GM21576 (cell line): ENCODE results near the gene ANKMY1.

ENCODE experiments used
- ATAC-seq: cut with Tn5 transposase; IDR thresholded peaks from one replicate; pipeline ENCODE4 v1.9.1; 2021; ENCODE audit warnings: mild to moderate bottlenecking, moderate library complexity; ENCODE audit not compliant: unreplicated experiment

The ANKMY1 gene

DNA sequence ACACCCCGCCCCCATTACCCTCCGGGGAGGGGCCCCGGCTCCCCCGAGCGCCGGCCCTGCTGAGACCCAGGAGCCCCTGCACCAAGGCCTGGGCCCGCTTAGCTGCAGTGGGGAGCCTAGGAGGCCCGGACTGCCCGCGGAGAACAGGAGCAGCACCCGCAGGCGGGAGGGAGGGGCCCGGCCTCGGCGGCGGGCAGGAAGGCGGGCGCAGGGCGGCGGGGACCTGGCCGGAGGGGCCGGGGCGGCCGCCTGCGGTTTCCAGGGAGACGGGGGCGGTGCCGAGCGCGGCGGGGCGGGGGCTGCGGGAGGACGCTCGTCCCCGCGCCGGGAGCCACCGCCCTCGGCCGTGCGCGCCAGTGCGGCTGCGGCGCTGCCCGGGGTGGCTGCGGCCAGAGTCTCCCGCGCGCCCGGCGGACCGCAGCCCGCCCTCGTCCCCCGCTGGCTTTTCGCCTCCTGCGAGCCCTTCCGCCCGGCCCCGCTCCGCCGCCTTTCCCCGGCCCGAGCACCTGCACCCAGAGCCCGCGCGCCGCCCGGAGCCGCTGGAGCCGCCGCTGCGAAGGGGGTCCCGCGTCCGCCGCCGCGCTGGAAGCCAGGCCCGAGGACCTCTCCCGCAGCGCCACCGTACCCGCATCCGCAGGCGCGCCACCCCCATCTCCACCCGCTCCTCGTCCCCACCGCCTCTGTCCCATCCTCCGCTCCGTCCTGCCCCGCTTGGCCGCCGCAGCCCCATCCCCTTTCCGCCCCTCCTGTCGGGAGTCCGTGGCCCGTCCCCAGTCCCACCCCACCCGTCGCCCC lies 105.1 kb downstream of the ANKMY1 start:
- ATAC-seq: no peak

DNA sequence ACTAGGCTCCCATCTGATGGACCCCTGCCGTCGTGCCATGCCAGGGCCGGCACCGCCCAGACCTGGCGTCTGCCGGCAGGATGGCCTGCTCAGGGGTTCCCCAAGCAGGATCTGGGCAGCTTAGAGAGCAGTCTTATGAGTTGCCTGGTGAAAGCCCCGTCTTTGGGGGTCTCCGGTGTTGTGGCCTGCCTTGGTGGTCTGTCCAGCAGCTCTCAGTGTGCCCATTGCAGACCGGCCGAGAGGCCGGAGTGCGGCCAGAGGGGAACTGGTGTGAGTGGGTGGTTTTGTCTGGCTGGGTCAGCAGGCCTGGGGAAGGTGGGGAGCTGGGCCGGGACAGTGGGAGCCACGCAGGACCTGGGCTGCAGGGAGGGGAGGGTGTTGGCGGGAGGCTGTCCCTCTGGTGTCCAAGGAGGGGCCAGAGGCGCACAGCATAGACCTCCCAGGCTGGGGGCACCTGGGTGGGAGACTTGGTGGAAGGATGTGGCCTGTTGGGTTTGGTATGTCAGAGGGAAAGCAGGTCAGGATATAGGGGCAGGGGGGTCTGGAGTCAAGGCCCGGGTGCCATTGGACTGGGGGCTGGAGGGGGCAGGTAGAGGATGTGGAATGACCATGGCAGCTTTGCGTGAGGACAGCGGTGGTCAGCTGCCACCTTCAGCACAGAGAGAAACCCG lies 105.9 kb downstream of the ANKMY1 start:
- no peak for ATAC-seq

DNA sequence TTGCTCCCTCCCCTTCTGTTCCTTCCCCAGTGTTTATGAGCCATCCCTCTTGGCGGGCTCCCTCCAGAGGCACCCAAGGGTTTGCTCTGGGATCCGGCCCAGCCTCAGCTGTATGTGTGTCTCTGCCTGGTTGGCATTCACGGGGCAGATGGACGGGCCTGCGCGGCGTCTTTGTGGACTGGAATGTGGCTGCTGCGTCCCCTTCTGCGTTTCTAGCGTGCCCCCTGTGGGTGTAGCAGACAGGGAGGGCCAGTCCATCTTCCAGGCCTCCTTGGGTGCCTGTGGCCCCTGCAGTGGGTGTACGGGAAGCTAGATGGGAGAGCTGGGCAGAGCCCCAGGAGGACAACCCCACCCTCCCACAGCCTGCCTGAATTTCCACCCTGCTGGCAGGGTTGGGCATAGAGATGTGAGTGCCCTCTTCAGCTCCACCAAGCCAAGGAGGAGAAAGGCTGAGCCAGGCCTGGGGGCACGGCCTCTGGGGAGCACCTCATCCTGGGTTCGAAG lies 106.6 kb downstream of the ANKMY1 start:
- no peak for ATAC-seq

DNA sequence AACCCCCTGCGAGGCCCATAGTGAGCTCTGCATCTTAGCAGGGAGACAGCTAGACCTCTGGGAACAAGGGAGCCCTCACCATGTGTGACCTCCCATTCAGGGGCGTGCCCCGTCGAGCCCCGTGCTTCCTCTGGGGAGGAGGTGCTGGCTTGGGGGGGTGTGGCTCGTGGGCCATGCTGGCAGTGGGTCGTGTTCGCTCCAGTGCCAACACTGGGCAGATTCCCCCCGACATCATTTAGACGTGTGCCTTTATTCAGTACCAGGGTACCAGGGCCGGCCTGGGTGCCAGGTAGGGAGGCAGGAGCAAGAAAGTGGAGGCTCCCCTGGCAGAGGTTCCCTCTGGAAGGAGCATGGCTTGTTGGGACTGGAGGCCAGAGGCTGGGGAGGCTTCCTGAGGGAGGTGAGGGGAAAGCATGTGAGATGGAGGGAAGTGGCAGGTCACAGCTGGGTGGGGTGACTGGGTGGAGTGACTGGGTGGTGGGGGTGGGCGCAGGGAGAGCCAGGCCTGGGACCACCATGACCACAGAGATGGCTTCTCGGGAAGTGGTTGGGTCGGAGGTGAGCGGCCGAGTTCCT lies 107.2 kb downstream of the ANKMY1 start:
- no peak for ATAC-seq

DNA sequence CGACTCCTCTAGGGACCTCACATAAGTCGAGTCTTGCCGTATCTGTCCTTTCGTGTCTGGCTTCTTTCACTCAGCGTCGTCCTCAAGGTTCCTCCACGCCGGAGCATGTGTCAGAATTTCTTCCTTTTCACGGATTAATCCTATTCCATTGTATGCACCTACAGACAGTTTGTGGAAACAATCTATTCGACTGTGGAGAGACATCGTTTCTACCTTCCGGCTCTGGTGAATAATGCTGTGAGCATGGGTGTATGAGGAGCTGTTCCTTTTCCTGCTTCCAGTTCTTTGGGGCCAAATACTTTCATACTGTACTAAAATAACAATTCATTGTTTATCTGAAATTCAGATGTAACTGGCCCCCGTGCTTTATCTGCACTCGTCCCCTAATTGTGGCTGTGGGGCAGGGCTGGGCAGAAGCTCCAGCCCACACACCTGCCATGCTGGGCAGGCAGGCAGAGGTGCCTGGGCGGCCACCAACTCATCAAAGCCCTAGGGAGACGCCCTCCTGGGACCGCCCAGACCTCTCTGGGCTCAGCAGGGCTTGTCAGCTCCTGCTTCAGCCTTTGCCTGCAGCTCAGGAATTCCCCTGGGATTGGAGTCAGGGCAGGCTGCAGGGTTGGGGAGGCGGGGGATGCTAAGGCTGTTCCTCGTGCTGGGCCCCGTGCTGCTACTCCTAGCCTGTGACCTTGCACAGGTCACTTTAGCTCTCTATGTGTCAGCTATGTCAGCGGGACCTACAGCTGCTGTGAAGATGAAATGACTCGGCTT lies 107.8 kb downstream of the ANKMY1 start:
- ATAC-seq: no peak

DNA sequence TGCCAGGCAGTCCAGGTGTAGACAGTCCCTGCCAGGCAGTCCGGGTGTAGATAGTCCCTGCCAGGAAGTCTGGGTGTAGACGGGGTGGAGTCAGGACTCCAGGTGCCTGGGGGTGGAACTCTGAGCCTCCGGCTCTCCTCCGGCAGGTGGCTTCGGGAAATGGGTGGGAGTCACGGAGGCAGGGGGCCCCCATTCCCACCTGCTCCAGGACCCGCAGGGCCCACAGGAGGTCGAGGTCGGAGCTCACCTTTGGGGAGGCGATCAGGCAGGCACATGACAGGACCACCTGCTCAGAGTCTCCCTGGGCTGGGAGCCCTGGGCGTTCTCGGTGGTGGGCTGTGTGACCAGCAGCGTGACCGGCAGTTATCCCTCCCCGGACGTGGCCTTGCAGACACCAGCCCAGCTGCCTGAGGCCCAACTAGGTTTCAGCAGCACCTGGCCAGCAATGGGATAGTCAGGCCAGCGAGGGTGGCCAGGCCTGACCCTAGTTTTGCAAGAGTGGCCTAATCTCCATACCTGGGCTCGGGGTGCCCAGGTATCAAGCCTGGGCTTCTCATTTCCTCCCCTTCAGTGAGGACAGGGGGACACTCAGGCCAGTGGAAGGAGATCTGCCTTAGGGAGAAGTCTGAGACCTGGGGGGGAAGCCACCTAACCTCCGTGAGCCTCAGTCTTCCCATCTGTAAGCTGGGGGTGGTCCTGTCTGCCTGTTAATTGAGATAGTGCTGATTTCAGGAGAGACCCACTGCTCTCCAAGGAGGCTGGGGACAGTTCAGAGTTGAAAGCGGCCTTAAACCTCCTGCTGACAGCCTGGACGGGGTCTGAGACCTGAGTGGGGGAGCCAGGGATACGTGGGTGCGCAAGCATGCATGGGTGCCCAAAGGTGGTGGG lies 109.2 kb downstream of the ANKMY1 start:
- ATAC-seq: no peak

DNA sequence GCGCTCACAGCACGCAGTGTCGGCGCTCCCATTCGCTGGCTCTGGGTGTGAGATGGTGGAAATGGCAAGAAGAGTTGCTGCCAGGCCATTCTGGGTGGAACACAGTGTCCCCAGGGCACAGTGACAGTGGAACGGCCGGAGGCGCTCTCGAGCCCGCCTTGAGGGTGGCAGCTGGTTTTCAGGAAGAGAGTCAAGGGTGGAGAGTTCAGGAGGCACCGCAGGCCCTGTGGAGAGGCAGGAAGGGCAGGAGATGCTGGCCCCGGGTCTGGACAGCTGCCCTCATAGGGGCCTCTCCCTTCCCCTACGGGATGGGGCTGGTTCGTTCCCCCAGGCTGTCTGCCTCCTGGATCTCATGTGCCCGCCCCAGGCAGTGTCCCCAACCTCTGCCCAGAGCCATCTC lies 109.9 kb downstream of the ANKMY1 start:
- ATAC-seq: no peak

DNA sequence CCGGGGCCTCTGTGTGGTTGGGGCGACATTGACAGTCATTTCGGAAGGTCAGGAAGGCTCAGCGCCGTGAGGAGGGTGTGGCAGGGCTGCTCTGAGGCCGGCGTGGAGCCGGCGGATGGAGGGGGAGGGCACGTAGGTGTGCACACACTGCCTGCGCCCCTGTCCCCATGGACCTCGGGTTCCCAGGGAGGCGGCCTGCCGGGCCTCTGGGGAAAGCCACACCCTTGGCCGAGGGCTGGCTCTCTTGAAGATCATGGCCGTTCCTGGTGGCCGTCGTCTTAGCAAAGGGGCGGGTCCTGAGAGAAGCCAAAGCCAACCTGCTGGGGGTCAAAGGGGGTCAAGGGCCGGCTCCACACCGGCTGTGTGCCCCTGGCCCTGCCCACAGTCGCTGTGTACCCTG lies 110.5 kb downstream of the ANKMY1 start:
- ATAC-seq: no peak

DNA sequence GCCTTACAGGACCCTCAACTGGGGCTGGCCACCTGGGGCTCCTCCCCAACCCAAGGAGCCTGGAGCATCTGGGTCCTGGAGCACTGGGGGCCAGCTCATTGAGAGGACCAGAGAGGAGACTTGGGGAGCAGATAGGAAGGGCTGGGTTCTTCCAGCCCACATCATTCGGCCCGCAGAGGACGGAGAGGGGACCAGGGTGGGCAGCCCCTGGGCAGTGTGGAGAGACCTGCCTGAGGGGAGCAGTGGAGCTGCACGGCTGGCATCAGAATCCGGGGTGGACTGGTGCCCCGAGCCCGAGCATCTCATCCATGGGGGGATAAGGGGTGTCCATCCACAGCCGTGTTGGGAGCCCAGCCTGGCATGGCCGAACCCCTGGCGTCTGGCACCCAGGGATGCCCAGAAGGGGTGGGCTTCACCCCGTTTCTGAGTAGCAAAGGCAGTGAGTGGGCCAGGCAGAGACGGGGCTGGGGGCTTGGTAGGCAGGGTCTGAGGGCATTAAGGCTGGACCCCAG lies 111.1 kb downstream of the ANKMY1 start:
- ATAC-seq: no peak

DNA sequence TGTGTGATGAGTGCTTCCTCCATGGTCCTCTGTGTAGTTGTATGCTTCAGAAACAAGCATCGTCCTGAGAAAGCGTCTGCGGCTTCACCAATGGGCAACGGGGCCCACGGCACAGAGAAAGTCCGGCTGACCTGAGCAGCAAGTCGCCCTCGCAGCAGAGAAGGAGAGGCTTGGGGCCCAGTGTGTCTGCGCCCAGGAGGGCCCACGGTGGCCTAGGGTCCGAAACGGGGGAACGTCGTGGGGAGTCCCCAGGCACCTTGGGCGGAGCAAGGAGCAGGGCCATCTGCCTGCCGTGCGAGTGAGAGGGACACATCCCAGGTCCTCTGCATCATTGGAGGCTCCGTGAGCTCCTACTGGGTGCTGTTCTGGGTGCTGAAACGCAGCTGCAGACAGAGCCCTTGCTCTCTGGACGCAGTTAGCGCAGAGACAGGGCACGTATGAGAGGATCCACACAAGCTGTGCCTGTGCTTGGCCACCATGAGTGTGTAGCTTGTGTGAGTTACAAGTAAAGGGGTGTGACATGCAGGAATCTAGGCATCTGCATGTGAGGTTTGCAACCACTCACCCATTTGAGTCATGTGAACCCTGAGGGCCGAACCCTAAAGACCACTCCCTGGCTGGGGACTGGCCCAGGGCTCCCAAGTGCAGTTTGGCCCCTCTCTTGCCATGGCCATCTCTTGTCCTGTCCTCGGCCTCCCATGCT lies 111.7 kb downstream of the ANKMY1 start:
- no peak for ATAC-seq

DNA sequence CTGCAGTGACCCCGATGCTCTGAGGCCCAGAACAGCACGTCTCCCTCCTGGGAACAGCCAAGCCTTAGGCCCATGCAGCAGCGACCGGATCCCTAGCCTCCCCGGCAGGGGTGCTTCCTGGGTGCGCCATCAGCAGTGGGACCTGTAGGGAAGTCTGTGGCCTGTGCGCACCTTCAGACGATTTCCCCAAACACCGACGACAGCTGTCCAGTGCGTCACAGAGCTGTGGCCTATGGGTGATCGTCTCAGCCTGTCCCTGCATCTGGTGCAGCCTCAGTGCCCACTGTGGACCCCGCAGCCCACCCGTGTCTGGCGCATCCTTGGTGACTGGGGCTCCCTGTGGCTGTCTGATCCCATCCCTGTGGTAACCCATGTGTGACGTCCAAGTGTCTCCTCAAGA lies 113.3 kb downstream of the ANKMY1 start:
- ATAC-seq: no peak

DNA sequence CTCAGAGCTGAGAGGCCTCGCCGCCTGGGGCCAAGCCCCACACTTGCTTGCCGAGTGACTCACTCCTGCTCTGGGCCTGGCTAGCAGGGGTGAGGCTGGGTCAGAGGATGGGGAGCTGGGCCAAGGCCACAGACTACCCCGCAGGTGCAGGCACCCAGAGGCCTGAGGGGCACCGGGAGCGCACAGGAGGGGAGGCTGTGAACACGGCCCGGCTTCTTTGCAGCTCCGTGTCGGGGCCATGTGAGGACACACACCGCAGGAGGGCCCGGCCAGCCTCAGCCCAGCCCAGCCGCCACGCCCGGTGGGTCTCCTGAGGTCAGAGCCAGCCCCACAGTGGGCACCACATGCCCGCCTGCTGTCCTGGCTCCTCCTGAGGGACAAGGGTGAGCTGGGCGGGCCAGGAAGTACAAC lies 113.9 kb downstream of the ANKMY1 start:
- ATAC-seq: no peak

DNA sequence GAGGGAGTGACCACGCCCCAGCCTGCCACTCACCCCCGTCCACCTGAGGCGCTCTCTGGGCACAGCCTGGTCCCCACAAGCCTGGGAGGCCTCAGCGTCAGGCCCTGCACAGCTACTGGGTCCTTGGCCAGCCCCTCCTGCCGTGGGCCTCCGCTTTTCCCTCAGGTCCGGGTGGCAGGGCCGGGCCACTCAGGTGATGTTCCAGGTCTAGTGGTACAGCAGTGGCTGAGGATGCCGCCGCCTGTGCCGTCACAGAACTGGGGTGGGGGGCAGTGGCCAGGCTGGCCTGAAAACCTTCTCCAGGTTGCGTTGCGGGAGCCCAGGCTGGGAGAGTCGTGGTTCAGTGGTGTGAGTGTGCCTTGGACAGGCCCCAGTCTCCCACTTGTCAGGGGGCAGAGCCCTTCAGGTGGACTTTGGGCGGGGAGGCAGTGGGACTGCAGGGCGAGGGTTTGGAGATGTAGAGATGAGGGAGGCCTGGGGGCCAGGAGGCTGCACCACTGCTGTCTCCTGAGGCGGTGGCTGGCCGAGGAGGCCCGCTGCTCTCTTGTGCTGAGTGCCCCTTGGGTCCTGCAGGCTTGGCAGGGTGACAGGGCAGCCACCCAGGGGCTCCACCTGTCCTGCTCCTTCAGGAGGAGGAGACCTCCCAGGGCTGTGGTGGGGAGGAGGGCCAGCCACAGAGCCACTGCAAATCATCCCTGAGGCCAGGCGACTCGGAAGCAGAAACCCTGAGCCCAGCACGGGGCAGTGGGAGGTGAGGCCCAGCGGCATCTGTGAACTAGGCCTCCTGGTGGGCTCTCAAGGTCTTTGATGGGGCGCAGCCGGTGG lies 114.7 kb downstream of the ANKMY1 start:
- ATAC-seq: no peak

DNA sequence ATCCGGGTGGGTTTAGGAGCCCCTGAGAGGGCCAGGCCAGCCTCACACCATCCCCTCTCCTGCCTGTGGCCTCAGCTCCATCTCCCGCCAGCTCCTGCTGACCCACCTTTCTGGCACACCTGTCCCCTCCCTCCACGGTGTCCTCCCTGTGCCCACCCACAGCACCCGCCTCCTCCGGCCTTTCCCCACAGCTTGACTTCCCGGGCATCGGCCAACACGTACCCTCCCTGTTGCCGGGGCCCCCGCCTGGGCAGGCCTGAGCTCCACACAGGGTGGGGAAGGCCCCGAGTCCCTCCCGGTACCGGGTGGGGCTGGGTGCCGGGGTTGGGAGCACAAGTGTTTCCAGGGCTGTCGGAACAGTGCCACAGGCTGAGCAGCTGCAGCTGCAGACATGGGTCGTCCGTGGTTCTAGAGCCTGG lies 115.8 kb downstream of the ANKMY1 start:
- no peak for ATAC-seq

DNA sequence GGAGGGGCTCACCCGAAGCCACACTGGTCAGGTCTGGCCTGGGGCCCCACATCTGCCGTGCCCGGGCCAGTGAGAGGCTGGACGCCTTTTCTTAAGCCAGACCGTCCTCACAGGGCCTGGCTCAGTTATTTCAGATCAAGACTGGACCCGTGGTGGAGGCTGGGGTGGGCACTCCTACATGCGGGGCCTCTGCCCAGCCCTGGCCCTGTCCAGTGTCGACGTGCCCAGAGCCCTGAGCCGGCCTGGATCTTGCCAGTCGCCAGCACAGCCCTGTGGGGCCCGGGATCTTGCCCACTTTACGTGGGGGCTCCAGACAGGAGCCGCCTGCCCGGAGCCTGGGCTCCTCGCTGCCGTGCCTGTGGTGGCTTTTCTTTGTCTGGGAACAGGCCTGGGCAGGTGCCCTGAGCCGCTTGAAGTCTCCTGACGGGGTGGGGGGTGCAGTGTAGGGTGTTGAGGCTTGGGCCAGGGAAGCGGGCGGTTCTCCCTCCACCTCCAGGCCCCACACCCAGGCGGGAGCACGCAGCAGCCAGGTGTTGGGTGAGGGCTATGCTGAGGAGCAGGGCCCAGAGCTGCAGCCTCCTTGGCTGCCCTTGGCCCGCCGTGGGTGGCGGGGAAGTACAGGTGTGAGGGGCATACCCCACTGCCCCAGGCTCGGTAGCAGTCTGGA lies 116.3 kb downstream of the ANKMY1 start:
- no peak for ATAC-seq

DNA sequence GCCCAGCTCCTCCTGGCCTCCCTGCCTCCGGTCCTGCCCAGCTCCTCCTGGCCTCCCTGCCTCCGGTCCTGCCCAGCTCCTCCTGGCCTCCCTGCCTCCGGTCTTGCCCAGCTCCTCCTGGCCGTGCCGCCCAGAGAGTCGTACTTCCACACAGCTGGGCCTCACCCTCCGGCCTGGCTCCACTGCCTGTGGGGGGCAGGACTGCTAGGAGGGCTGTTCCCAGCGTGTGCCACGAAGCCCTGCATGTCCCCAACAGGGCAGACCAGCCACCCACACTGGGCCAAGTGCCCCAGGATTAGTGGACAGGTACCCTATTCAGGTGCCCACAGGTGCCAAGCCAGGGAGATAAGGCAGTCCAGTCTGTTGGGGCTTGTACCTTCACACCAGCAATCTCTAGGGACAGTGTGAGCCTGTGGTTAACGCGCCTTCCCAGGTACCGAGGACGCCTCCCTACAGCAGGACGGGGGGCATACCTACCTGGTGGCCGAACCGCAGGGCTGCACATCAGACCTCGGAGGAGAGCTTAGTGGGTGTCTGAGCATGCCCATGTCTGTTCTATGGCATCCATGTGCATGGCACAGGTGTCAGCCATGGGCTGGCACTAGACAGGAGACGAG lies 117.0 kb downstream of the ANKMY1 start:
- no peak for ATAC-seq

DNA sequence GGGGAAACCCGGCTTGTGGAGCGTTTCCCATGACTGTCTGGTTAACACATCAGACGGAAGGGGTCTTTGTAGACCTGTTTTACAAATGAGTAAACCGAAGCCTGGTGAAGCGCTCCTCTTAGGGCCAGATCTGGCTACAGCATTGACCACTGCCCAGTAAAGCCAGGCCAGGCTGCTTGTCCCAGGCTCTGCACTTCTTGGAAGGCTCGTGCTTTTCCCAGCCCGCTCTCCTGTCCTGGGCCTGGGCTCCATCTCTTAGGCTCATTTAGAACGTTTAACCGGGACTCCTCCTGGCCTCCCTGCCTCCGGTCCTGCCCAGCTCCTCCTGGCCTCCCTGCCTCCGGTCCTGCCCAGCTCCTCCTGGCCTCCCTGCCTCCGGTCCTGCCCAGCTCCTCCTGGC lies 117.5 kb downstream of the ANKMY1 start:
- no peak for ATAC-seq
